Ishikawa (cell line): ENCODE results near the gene CFAP77.

ENCODE experiments used
- CEBPB ChIP-seq: IDR thresholded peaks from 2 replicates; pipeline ENCODE4 v1.6.1; 2012
- CREB1 ChIP-seq: IDR thresholded peaks from 2 replicates; pipeline ENCODE4 v1.6.1; 2012; ENCODE audit warnings: low read depth
- EGR1 ChIP-seq: IDR thresholded peaks from 2 replicates; pipeline ENCODE4 v1.6.1; 2012
- EP300 ChIP-seq: IDR thresholded peaks from 2 replicates; pipeline ENCODE4 v1.6.1; 2012; ENCODE audit warnings: borderline replicate concordance
- FOXM1 ChIP-seq: IDR thresholded peaks from 2 replicates; pipeline ENCODE4 v1.6.1; 2012; ENCODE audit warnings: low read depth, borderline replicate concordance
- MAX ChIP-seq: IDR thresholded peaks from 2 replicates; pipeline ENCODE4 v1.6.1; 2012
- NFIC ChIP-seq: IDR thresholded peaks from 2 replicates; pipeline ENCODE4 v1.6.1; 2012
- RAD21 ChIP-seq: IDR thresholded peaks from 2 replicates; pipeline ENCODE4 v1.6.1; 2012; ENCODE audit warnings: low read depth
- TAF1 ChIP-seq: IDR thresholded peaks from 2 replicates; pipeline ENCODE4 v1.6.1; 2012; ENCODE audit warnings: low read depth, mild to moderate bottlenecking
- TCF12 ChIP-seq: IDR thresholded peaks from 2 replicates; pipeline ENCODE4 v1.6.1; 2012; ENCODE audit warnings: low read depth
- TEAD4 ChIP-seq: IDR thresholded peaks from 2 replicates; pipeline ENCODE4 v1.6.1; 2012
- USF1 ChIP-seq: IDR thresholded peaks from 2 replicates; pipeline ENCODE4 v1.6.1; 2012
- YY1 ChIP-seq: IDR thresholded peaks from 2 replicates; pipeline ENCODE4 v1.6.1; 2012; ENCODE audit warnings: low read depth
- ZBTB7A ChIP-seq: IDR thresholded peaks from 2 replicates; pipeline ENCODE4 v1.6.1; 2012; ENCODE audit warnings: low read depth
- TF ChIP-seq, protein P1 (sequence below): IDR thresholded peaks from 2 replicates; pipeline ENCODE4 v1.6.1; 2012; ENCODE audit warnings: low read depth, mild to moderate bottlenecking

CFAP77 gene

GRCh38 chr9:132509928-132510874 lies 100.2 kb downstream of the CFAP77 start:
- TF ChIP-seq USF1 (no peak), EP300 (no peak), CREB1 (no peak), RAD21 (no peak), CEBPB (no peak), TCF12 (no peak), ZBTB7A (no peak), MAX (no peak), YY1 (no peak), TEAD4 (no peak), EGR1 (no peak), NFIC (no peak), TAF1 (no peak)
- TF ChIP-seq, protein P1, sequence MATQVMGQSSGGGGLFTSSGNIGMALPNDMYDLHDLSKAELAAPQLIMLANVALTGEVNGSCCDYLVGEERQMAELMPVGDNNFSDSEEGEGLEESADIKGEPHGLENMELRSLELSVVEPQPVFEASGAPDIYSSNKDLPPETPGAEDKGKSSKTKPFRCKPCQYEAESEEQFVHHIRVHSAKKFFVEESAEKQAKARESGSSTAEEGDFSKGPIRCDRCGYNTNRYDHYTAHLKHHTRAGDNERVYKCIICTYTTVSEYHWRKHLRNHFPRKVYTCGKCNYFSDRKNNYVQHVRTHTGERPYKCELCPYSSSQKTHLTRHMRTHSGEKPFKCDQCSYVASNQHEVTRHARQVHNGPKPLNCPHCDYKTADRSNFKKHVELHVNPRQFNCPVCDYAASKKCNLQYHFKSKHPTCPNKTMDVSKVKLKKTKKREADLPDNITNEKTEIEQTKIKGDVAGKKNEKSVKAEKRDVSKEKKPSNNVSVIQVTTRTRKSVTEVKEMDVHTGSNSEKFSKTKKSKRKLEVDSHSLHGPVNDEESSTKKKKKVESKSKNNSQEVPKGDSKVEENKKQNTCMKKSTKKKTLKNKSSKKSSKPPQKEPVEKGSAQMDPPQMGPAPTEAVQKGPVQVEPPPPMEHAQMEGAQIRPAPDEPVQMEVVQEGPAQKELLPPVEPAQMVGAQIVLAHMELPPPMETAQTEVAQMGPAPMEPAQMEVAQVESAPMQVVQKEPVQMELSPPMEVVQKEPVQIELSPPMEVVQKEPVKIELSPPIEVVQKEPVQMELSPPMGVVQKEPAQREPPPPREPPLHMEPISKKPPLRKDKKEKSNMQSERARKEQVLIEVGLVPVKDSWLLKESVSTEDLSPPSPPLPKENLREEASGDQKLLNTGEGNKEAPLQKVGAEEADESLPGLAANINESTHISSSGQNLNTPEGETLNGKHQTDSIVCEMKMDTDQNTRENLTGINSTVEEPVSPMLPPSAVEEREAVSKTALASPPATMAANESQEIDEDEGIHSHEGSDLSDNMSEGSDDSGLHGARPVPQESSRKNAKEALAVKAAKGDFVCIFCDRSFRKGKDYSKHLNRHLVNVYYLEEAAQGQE, result no peak

DNA sequence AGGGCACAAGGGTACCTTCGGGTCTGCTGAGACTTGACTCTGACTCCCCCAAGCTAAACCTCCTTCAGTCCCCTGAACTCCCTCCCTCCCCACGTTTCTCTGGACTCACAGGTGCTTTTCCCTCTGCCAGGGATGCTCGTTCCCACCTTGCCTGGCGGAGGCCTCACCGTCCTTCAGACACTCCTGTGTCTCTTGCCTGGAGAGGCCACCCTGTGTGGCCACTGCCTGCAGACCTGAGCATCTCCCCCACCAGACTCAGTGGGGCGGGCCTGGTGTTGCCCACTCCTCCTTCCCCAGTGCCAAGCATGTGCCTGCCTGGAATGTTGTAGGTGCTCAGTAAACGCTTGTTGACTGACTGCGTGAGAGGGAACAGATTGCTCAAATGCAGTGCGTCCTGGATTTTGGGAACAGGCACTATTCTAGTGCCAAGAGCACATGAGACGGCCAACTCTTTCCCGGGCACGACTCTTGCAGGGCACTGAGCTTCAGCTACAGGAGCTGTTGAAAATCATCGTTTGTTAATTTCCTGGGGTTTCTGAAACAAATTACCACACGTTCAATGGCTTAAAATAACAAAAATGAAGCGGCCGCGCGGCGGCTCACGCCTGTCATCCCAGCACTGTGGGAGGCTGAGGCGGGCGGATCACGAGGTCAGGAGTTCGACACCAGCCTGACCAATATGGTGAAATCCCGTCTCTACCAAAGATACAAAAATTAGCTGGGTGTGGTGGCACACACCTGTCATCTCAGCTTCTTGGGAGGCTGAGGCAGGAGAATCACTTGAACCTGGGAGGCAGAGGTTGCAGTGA lies 101.4 kb downstream of the CFAP77 start:
- no peak for TF ChIP-seq FOXM1
- TF ChIP-seq USF1, result no peak
- no peak for TF ChIP-seq TAF1
- no peak for TF ChIP-seq EP300
- TF ChIP-seq RAD21, result no peak
- TF ChIP-seq YY1, result no peak
- no peak for TF ChIP-seq ZBTB7A
- no peak for TF ChIP-seq CREB1
- no peak for TF ChIP-seq TCF12
- TF ChIP-seq, protein P1, result no peak
- TF ChIP-seq EGR1, result no peak
- no peak for TF ChIP-seq TEAD4
- no peak for TF ChIP-seq NFIC
- no peak for TF ChIP-seq CEBPB

DNA sequence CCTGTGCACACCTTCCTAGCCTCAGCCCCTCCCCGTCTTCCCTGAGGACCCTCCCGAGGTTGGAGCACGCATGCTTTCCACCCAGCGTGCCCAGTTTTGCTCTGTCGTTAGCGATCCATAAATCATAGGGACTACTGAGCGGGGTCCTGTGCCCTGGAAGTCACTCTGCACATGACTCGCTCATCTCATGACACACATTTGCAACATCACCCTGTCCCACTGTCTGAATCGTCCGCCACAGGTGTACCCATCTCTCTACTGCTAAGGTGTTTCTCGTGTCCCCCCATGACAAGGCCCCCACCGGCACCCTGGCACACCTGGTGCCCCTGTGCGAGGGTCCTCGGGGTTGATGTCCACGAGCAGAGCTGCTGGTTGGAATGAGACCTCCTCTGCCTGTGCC lies 103.4 kb downstream of the CFAP77 start:
- TF ChIP-seq NFIC (no peak), EGR1 (no peak), USF1 (no peak), EP300 (no peak), MAX (no peak), CREB1 (no peak), FOXM1 (no peak), TEAD4 (no peak)

DNA sequence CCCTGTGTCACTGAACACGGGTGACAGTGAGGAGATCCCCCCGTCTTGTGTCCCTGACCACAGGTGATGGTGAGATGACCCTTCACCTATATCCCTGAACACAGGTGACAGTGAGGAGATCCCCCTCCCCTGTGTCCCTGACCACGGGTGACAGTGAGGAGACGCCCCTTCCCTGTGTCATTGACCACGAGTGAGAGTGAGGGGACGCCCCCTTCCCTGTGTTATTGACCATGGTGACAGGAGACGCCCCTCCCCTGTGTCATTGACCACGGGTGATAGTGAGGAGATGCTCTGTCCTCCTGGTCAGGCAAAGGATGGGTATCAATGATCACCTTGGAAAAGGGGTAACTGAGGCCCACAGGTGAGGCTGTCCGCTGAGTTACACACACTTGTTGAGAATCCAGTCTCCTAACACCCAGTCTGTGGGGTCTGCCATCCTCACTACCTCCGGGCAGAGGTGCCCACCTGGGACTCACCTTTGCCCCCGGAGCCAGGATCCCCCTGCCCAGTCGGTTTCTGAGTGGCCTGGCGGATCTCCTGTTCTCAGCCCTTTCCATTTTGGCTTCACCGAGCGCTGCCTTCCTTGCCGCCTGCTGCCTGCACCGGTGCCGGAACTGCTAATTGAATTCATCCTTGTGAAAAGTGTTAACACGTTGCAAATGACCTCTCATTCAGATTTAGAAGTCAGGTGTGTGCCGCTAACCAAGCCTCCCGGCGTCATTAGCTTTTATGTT lies 104.2 kb downstream of the CFAP77 start:
- TF ChIP-seq ZBTB7A (no peak), TAF1 (no peak), CEBPB (no peak), FOXM1 (no peak), TEAD4 (no peak), USF1 (no peak)
